ENCODE results near the gene CDK1. TPM values are rescaled to one million over a fixed set of nuclear protein-coding genes. Genes with fewer than 3 reads are reported as not detected.

The CDK1 gene
- total and polyA plus RNA-seq, 2 experiments from 2014 or later, result 23.1 to 33.6 TPM

GRCh38 chr10:60762554-60762953 lies 15.7 kb upstream of the CDK1 start:
- H4K20me1 ChIP-seq (ENCODE audit: insufficient read depth, poor library complexity, severe bottlenecking), result no peaks in the 10 kb centered on the region
- no peaks in the 10 kb centered on the region for H3K36me3 ChIP-seq (replicated peaks; ENCODE audit: insufficient read depth, low read depth)
- no peaks in the 10 kb centered on the region for H3K9me2 ChIP-seq (replicated peaks; ENCODE audit: insufficient read depth)
- no peak for TF ChIP-seq EZH2 (IDR thresholded peaks at IDR 0.05; ENCODE audit: borderline replicate concordance)
- no peak for TF ChIP-seq EZH2phosphoT487 (IDR thresholded peaks at IDR 0.05; ENCODE audit: low read depth, severe bottlenecking, unreplicated experiment)
- TF ChIP-seq CTCF (IDR thresholded peaks at IDR 0.05; ENCODE audit: poor library complexity), result no peak
- no peak overlapping the region for H3K4me3 ChIP-seq
- H3K4me2 ChIP-seq, result no peak overlapping the region
- H3K9me3 ChIP-seq (ENCODE audit: low read depth), result no peaks in the 10 kb centered on the region
- H3K27me3 ChIP-seq, result no peaks in the 10 kb centered on the region
- DNase-seq (ENCODE audit: low spot score), result no peak
- no peak overlapping the region for H3K27ac ChIP-seq
- peaks cover 3% of the 10 kb centered on the region for H3K4me1 ChIP-seq (ENCODE audit: insufficient read depth)
- 84% methylated on average over 1 of the region's 1 CpG for WGBS (ENCODE audit: low lambda C conversion rate, missing lambda C conversion rate)
- H3K79me2 ChIP-seq, result no peaks in the 10 kb centered on the region
- H2AFZ ChIP-seq, result no peak overlapping the region

- H3K4me2 ChIP-seq, result no peak overlapping the region
- H3K27ac ChIP-seq, result no peak overlapping the region
- WGBS (ENCODE audit: low lambda C conversion rate, missing lambda C conversion rate), result 88% methylated on average over 6 of the region's 6 CpGs
- H3K36me3 ChIP-seq (replicated peaks; ENCODE audit: insufficient read depth, low read depth), result no peaks in the 10 kb centered on the region
- H2AFZ ChIP-seq, result no peak overlapping the region
- no peaks in the 10 kb centered on the region for H3K79me2 ChIP-seq
- no peaks in the 10 kb centered on the region for H3K4me1 ChIP-seq (ENCODE audit: insufficient read depth)
- no peaks in the 10 kb centered on the region for H3K27me3 ChIP-seq
- H4K20me1 ChIP-seq (ENCODE audit: insufficient read depth, poor library complexity, severe bottlenecking), result no peaks in the 10 kb centered on the region
- no peaks in the 10 kb centered on the region for H3K9me2 ChIP-seq (replicated peaks; ENCODE audit: insufficient read depth)
- no peaks in the 10 kb centered on the region for H3K9me3 ChIP-seq (ENCODE audit: low read depth)
- no peak for DNase-seq (ENCODE audit: low spot score)
- no peak overlapping the region for H3K4me3 ChIP-seq
- TF ChIP-seq EZH2phosphoT487 (IDR thresholded peaks at IDR 0.05; ENCODE audit: low read depth, severe bottlenecking, unreplicated experiment) (no peak), EZH2 (IDR thresholded peaks at IDR 0.05; ENCODE audit: borderline replicate concordance) (no peak), CTCF (IDR thresholded peaks at IDR 0.05; ENCODE audit: poor library complexity) (no peak)
Observed at GRCh38 chr10:60767424-60767823, 10.9 kb upstream of the CDK1 start.

GRCh38 chr10:60769406-60769805 lies 8.9 kb upstream of the CDK1 start:
- Histone ChIP-seq H4K20me1 (ENCODE audit: insufficient read depth, poor library complexity, severe bottlenecking) (no peaks in the 10 kb centered on the region), H3K27ac (no peak overlapping the region), H3K9me3 (ENCODE audit: low read depth) (no peaks in the 10 kb centered on the region), H3K79me2 (no peaks in the 10 kb centered on the region), H3K27me3 (no peaks in the 10 kb centered on the region), H3K36me3 (replicated peaks; ENCODE audit: insufficient read depth, low read depth) (no peaks in the 10 kb centered on the region), H3K4me1 (ENCODE audit: insufficient read depth) (no peaks in the 10 kb centered on the region), H2AFZ (no peak overlapping the region), H3K4me2 (no peak overlapping the region), H3K4me3 (no peak overlapping the region), H3K9me2 (replicated peaks; ENCODE audit: insufficient read depth) (no peaks in the 10 kb centered on the region)
- TF ChIP-seq EZH2phosphoT487 (IDR thresholded peaks at IDR 0.05; ENCODE audit: low read depth, severe bottlenecking, unreplicated experiment) (no peak), CTCF (IDR thresholded peaks at IDR 0.05; ENCODE audit: poor library complexity) (no peak), EZH2 (IDR thresholded peaks at IDR 0.05; ENCODE audit: borderline replicate concordance) (no peak)
- WGBS (ENCODE audit: low lambda C conversion rate, missing lambda C conversion rate), result 42% methylated on average over 2 of the region's 2 CpGs
- DNase-seq (ENCODE audit: low spot score), result no peak
